HG03575 (cell line): Measurements from ENCODE around the gene ANKRD13A.
A peak's percentile ranks its signal among the peaks of the same experiment; 100 is the strongest.
"Not testable (repeated sequence)": the region's sequence is repeated elsewhere in the genome, so short reads cannot be mapped to it uniquely, and the experiment has no call there.

Experiments
- ATAC-seq: cut with Tn5 transposase; IDR thresholded peaks from one replicate; pipeline ENCODE4 v1.9.1; 2021; ENCODE audit not compliant: unreplicated experiment, insufficient number of reproducible peaks, low FRiP score; ENCODE audit errors: extremely low read depth

The ANKRD13A gene

GRCh38 chr12:110038741-110039084 is 39.5 kb downstream of the ANKRD13A start:
- no peak for ATAC-seq

- no peak for ATAC-seq
These were observed 40.0 kb downstream of the ANKRD13A start for GRCh38 chr12:110039085-110039807.

GRCh38 chr12:110042264-110042663 is 43.0 kb downstream of the ANKRD13A start:
- no peak for ATAC-seq

GRCh38 chr12:110046451-110047187 is 47.4 kb downstream of the ANKRD13A start:
- no peak for ATAC-seq

- ATAC-seq = no peak
These were observed 48.2 kb downstream of the ANKRD13A start for GRCh38 chr12:110047297-110047940.

GRCh38 chr12:110048242-110049027 is 49.2 kb downstream of the ANKRD13A start, which contains the start of gene C12orf76:
TSS of gene C12orf76 (minus strand) at chr12:110048522. CDS start at chr12:110048495, 27 bp downstream.
- peak; percentile 88 for ATAC-seq

- not testable (repeated sequence) for ATAC-seq
These were observed 49.8 kb downstream of the ANKRD13A start for GRCh38 chr12:110049034-110049433.

- ATAC-seq = not testable (repeated sequence)
These were observed 50.4 kb downstream of the ANKRD13A start for GRCh38 chr12:110049666-110050065.

- no peak for ATAC-seq
These were observed 51.7 kb downstream of the ANKRD13A start for GRCh38 chr12:110050927-110051326.

- ATAC-seq = not testable (repeated sequence)
These were observed 56.4 kb downstream of the ANKRD13A start for GRCh38 chr12:110055375-110056352.

- ATAC-seq = not testable (repeated sequence)
These were observed 57.4 kb downstream of the ANKRD13A start for GRCh38 chr12:110056643-110057042.

- ATAC-seq = no peak
These were observed 59.8 kb downstream of the ANKRD13A start for GRCh38 chr12:110058875-110059615.

- no peak for ATAC-seq
These were observed 60.4 kb downstream of the ANKRD13A start for GRCh38 chr12:110059651-110060000.

- no peak for ATAC-seq
These were observed 63.0 kb downstream of the ANKRD13A start for GRCh38 chr12:110062241-110062640.

- no peak for ATAC-seq
These were observed 66.3 kb downstream of the ANKRD13A start for GRCh38 chr12:110065540-110065939.

- ATAC-seq = no peak
These were observed 68.3 kb downstream of the ANKRD13A start for GRCh38 chr12:110067531-110067930.

- ATAC-seq = not testable (repeated sequence)
These were observed 68.9 kb downstream of the ANKRD13A start for GRCh38 chr12:110068115-110068514.
